Stimulated activated CD8-positive, alpha-beta memory T cell treated with anti-CD3 and anti-CD28 coated beads, Interleukin-4, amount 100 ng/mL, for 48 hours (primary cell): ENCODE measurements around the gene CLTC.
"Not testable (repeated sequence)": the region's sequence is repeated elsewhere in the genome, so short reads cannot be mapped to it uniquely, and the experiment has no call there.

Source experiments
- DNase-seq: peaks from one replicate; pipeline ENCODE4 v3.0.0-alpha.2; 2020

The CLTC gene

DNA sequence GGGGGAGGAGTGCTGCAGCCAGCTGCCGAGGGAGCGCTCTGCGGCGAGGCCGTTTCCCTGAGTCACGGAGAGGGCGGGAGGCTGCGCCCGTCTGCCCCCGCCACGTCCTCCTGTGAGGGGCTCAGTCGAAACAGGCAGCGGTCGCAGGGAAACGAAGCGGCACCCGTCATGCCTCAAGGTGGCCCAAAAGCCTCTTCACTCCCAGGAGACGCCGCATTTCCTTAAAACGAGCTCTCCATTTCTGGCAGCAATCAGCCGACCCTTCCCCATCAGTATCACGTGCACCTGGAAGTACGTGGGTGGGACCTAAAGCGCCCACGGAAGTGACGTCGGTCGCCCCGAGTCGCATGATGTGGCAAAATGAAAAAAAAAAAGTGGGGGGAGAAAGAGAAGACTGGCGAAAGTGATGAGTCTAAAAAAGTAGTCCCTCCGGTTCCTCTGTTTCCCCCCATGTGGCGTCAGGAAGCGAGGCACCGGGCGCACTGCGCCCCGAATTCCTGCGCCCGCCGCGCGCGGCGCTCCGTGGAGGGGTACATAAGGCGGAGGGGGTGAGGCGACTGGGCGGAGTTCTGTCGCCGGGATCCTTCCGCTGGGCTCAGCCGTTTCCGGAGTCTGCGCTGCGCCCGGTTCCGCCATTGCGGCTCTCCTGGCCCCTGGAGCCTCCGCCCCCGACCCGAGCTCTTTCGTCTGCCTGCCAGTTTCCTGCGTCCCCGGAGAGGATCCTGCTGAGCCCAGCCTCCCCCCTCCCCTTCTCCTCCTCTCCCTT lies at the start of gene CLTC:
CLTC (plus strand) TSS at position 598 of the 766 bp plus-strand sequence. CDS start 237 bp downstream, outside the sequence.
- DNase-seq: peak; percentile 93

DNA sequence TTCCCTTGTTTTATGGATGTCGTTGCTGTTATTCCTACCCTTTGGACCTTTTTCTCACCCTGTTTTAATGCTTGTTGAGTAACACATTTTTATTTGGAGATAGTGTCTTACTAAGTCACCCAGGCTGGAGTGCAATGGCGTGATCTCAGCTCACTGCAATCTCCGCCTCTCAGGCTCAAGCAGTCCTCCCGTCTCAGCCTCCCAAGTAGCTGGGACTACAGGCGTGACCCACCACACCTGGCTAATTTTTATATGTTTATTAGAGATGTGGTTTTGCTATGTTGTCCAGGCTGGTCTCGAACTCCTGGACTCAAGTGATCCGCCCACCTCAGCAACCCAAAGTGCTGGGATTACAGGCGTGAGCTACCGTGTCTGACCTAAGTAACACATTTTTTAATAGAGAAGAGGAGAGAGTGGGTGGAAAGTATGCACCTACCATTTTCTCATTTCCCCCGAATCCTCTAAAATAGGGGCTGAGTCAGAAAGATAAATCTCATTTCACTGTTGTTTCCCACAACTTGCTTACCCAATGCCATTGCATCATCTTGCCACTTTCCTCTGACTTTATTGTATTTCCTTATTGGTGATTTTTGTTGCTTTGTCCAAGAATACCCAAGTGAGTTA lies 47.3 kb upstream of the CLTC start:
- DNase-seq: peak; percentile 57

DNA sequence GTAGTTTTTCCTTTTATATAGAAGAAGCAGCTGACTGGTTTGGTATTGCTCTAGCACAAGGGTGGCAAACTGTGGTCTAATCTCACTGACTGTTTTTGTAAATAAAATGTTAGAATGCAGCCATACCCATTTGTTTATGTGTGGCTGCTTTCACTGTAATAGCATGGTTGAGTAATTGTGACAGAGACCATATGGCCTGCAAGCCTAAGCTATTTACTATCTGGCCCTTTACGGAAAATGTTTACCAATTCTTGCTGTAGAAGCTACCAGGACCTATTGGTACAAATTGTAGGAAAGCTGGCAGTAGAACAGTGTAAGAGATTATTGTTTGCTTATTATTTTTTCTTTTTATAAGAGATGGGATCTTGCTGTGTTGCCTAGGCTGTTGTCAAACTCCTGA lies 35.5 kb upstream of the CLTC start:
- not testable (repeated sequence) for DNase-seq

DNA sequence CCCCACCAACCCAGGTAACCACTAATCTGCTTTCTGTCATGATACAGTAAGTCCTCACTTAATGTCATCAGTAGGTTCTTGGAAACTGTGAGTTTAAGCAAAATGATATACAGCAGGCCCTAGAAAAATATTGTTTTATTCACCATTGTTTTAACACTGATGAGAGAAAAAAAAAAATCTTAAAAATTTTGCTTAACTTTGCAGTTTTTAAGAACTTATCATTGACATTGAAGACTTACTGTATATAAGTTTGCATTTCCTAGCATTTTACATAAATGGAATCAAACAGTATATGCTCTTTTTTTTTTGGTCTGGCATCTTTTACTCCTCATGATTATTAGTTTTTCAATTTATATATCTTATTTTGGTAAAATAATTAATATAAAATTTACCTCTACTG lies 19.5 kb upstream of the CLTC start:
- no peak for DNase-seq

DNA sequence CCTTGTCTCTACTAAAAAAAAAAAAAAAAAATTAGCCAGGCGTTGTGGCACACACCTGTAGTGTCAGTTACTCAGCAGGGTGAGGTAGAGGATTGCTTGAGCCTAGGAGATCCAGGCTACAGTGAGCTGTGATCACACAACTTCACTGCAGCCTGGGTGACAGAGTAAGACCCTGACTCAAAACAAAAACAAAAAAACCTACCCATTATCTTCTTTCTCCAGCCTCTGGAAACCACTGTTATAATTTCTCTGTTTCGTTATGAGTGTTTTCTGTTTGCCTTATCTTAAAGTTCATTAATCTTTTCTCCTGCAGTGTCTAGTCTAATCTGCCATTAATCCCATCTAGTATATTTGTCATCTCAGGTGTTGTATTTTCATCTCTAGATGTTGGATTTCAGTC lies 18.6 kb upstream of the CLTC start:
- DNase-seq: no peak

DNA sequence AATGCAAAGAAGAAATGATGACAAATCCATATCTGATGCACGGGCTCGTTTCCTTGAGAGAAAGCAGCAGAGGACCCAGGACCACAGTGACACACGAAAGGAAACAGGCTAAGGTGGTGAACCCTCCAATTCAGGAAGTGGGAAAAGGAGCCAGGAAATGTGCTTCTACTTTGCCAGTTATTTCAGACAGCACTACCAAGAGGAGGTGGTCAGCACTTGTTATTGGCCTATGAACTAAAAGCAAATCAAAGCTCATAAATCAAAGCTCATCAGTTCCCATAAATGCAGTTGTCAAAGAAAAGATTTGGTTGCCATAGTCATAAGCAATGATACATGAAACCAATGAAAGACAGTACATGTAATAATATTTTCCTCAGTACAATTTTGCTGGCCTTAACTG lies 12.6 kb upstream of the CLTC start:
- DNase-seq: no peak

DNA sequence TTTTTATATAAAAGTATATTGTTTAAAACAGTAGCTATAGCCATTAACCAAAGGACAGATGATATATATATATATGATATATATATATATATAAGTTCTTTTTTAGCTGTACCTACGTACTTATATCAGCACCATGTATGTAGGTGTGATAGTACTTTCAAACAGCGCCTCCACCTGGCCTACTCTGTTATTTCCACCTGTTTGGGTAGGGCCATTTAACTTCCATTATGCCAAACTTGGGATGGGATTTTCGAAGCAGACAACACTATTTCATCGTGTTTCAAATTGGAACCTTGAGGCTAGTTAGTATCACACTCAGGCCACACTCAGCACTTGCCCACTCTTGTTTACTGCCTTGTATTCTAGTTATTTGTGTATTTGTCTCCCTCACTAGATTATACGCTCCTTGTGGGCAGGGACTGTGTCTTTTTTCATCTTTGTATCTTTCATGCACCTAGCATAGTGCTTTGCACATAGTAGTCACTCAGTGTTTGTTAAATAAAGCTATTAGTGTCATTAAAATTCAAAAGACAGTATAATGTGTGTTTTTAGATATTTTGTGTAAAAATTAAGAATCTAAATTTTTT lies 11.8 kb upstream of the CLTC start:
- peak; percentile 71 for DNase-seq

DNA sequence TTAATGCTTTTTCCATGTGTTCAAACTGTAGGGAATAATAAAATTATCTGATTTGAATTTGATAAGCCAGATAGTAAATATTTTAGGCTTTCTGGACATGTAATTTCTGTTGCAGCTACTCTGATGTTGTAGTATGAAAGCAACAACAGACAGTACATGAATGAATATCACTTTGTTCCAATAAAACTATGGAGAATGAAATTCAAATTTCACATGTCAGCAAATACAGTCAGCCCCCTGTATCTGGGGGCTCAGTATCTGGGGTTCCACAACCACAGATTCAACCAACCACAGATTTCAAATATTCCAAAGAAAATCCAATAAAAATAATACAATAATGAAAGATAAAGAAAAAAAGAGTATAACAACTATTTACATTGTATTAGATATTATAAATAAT lies 8.2 kb upstream of the CLTC start:
- DNase-seq: no peak

DNA sequence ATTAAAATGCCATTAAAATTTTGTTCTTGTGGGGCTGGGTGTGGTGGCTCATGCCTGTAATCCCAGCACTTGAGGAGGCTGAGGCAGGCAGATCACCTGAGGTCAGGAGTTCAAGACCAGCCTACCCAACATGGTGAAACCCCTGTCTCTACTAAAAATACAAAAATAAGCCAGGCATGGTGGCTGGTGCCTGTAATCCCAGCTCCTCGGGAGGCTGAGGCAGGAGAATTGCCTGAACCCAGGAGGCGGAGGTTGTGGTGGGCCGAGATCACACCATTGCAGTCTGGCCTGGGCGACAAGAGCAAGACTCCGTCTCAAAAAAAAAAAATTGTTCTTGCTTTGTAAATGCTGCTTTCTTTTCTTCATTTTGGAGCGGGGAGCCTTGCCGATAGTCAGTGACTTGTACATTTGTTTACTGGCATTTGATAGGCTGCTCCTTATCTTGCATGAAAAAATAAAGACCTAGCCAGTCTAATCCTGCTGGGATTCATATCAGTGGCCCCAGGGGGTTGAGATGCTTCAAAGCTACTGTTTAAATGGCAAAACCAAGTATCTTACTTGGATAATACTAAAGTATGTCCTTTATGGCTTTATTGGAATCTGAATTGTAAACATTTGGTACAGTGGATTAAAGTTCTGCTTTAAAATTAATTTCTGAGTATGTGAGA lies 3.3 kb upstream of the CLTC start:
- no peak for DNase-seq

DNA sequence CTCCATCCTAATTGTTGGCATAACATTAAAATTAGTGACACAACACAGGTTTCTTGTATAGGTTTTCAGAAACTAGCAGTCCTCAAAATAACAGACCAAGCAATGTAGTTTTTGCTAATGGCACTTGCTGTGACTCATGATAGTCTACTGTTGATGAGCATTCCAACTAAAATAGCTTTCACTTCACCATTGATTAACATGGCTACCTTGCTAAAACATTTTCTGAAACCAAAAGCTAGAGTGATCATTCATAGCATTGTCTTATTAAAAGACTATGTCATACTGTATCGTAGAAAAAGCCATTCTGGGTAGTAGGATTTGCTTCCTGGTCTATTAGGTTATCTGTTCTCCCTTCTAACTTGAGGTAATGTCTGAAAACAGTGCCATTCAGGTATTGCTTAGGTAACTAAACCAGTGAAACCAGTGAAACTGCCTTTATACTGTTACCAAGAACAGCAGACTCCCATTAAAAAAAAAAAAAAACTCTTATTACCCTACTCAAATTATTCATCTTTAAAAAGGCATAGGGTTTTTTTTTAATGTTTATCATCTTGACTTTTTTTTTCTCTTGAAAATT lies 2.5 kb upstream of the CLTC start:
- DNase-seq: no peak

DNA sequence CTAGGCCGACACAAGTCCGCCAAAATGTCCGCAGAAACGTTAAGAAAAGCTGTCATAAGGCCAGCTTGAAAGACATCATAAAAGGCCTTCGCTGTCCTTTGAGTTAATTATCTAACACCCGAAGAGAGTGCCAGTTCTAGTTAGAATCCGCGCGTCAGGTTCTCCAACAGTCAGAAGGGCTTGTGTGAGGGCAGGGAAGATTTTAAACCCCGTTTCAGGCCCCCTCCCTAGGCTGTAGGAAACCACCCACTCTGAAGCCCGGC lies 729 bp upstream of the CLTC start:
- DNase-seq: no peak

DNA sequence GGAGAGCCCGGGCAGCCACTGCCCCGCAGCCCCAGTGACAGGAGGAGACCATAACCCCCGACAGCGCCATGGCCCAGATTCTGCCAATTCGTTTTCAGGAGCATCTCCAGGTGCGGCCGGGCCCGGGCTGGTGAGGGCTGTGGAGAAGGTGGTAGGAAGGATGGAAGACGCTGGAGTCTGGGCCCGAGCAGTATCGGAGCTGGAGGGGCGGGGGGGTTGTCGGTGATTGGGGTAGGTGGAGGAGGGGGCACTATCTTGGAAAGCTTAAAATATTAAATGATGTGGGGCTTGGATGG lies 317 bp downstream of the CLTC start:
- no peak for DNase-seq

DNA sequence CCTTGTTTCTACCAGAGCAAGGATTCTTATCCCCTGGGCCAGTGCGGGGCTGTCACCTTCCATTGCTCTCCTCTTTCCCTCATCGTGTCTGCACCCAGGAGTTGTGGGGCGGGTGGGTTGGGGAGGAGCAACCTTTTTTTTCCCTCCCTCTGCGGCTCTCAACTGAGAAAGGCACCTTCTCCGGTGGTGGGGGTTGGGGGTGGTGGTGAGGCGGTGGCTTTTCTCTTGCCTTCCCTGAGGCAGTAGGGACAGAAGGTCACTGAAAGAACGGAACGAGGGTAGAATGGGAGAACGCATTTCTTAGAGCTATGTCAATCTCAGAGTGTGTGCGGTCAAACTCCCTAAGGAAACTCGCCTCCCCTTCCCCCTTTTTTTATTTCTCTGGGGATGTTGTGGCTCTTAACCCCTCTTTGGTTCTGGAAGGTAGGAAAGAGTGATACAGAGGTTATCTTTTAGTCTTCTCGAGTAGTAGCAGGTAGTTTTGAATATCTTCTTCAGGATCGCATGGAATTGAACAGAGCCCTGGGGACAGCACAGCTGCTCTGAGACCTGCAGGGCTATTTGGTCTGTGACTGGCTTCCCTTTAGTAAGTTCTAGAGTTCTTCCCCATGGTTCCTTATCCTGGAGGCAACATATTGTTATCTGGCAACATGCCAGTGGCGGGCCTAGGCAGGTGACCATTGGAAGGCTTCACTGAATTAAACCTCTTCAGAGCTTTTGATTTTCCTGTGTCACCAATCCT lies 994 bp downstream of the CLTC start:
- peak; percentile 71 for DNase-seq

DNA sequence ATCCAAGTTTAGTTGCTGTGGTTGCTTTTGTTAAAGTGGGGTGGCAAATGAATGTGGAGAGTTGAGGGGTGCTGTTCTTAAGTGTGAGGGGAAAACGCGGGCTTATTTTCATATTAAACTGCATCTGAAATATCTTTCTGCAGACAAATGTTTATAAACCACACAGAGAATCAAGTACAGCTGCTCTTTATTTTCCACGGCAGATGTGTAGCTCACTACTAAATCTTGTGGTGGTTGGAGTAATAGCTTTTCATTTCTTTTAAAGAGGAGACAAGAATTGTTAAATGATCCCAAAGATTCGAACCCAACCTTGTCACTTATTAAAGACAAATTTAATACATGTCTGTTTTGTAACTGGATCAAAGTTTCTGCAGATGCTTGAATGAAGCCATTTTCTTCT lies 2.1 kb downstream of the CLTC start:
- DNase-seq: no peak

DNA sequence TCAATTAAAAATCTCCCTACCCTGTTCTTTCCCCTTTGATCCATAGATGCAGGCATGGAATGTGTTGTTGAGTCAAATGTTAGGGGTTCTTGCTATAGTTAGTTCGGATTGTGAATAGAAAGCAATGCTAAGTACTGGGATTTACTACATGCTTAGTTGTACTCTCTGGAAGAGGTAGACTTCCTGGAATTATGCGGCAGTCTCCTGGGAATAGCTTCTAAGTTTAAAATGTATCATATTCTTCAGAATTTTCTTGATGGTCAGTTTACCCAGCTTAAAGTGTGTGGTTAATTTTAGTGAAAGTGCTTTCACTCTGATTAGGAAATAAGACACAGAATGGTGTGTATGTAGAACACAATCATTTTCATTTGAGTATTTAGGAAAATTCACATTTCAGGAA lies 3.5 kb downstream of the CLTC start:
- DNase-seq: no peak

DNA sequence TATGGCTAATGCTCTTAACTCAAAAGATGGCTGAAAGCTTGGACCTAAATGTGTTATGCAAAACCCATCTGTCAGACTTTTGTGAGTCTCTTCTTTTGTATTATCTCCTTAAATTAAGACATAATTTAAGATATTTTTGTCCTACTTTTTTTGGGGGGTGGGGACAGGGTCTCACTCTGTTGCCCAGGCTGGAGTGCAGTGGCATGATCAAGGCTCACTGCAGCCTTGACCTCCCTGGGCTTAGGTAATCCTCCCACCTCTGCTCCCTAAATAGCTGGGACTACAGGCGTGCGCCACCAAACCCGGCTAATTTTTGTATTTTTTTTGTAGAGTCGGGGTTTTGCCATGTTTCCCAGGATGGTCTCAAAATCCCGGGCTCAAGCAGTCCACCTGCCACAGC lies 7.1 kb downstream of the CLTC start:
- no peak for DNase-seq

DNA sequence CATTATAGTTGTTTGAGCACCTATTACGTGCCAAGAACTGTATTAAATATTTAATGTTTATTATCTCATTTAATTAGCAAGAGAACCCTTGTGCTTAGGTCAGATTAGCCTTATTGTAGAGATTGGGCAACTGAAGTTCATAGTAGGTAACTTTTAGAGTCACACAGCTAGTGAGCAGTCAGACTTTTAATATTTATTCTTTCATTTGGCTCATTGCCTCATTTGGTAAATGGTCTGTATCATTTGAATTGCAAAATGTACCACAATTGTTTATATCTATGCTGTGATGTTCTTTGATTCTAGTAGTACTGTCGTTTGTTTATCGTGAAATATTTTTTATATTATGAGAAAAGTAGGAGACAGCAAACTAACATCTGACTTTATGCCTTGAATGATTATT lies 7.6 kb downstream of the CLTC start:
- DNase-seq: no peak

DNA sequence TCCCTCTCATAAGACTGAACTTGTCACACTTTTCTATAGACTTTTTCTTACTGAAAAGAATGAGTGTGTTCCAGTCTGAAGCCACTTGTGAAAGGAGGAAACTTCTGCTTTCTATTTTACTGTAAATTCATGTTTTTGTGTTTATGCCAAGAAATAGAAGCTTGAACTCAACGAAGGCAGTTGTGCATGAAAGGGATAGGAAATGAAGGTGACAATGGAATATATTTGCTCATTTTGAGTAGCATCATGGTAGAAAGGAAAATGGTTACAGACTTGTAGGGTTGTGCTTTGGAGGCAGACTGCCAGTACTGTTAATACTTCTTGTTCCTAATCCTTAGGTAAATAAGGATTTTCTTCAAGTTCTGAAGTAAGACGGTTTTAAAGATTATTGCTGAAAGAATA lies 8.1 kb downstream of the CLTC start:
- DNase-seq: no peak

DNA sequence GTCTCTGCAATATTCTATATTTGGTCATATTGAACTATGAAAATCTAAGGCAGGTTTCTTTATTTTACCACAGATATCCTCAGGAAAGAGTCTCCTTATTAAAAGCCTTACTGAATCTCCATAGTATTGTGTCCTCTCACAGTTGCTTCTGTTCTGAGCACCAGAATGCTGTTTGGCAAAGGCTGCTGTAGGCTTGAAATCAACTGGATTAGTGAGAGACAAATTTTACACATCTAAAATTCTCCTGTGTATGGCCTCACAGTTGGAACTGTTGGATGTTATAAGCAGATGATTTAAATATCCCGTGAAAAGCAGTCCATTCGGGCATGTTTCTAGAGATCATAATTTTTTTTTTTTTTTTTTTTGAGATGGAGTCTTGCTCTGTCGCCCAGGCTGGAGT lies 9.5 kb downstream of the CLTC start:
- DNase-seq: no peak

DNA sequence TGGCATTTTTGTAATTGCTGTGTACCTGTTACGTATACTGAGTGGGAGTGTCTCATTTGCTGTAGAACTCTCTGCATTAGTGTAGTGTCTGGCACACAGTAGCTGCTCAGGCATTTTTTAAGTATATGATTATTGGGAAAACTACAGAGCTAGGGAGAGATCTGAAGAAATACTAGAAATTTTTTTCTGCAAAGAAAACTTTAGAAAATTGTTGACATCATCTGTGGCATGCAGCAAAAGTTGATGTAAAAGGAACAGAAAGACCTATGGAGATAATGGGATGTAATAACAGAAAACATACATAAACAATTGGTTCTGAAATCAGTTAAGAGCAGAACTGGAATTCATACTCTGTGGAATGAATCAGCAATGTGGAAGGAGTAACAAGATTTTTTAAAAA lies 11.6 kb downstream of the CLTC start:
- no peak for DNase-seq

DNA sequence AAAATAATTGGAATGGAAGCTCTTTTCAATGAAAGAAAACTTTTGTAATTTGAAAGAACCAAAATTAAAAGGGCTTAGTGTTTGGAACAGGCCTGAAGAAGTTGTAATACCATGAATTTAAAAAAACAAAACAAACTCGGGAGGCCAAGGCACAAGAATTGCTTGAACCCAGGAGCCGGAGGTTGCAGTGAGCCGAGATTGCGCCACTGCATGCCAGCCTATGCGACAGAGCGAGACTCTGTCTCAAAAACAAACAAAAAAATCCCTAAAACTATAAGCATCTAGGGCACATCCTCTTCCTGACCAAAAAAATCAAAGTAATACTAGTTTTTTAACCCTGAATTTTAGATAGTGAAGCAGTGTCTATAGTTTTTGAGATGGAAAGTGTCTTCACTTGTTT lies 12.7 kb downstream of the CLTC start:
- no peak for DNase-seq

DNA sequence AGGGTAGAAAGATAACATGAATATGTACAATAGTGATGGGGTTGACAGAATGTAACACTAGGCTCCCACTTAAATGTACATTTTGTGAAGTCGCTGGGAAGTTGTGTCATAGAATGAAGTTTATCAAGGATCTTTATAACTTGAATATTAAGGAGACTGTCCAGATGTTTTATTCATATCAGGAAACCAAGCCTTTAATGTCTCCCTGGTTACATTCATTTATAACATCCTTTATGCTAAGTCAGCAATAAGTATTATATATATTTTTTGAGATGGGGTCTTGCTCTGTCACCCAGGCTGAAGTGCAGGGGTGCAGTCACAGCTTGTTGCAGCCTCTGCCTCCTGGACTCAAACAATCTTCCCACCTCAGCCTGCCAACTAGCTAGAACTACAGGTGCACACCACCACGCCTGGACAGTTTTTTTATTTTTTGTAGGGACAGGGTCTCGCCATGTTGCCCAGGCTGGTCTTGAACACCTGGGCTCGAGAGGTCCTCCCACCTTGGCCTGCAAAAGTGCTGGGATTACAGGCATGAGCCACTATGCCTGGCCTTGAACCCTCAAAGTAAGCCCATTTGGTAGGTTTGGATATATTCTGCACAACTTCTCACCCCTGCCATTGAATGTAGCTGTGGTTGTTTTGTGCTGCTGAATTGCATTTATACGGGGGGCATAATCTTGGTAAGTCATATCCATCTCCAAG lies 14.1 kb downstream of the CLTC start:
- DNase-seq: no peak
